MG63 (cell line): ENCODE measurements around the gene PARD3B. TPM values are rescaled to one million over a fixed set of nuclear protein-coding genes. Genes with fewer than 3 reads are reported as not detected.

Source experiments
- DNase-seq: peaks from one replicate; pipeline ENCODE4 v3.0.0-alpha.2; 2020
- H3K27me3 ChIP-seq: fragments of 250-450 bp; sonication (Bioruptor Pico); 2 replicates; pipeline ENCODE4 v1.5.1; 2020; ENCODE audit warnings: mild to moderate bottlenecking, moderate library complexity
- H3K36me3 ChIP-seq: fragments of 250-450 bp; sonication (Bioruptor Pico); 2 replicates; pipeline ENCODE4 v1.5.1; 2020; ENCODE audit warnings: mild to moderate bottlenecking, moderate library complexity
- H3K4me3 ChIP-seq: fragments of 250-450 bp; sonication (Bioruptor Pico); 2 replicates; pipeline ENCODE4 v1.5.1; 2020; ENCODE audit warnings: mild to moderate bottlenecking, moderate library complexity
- H3K9me3 ChIP-seq: fragments of 250-450 bp; sonication (Bioruptor Pico); 2 replicates; pipeline ENCODE4 v1.5.1; 2020; ENCODE audit warnings: mild to moderate bottlenecking, moderate library complexity
- total RNA-seq: library from RNA; depleted of rRNA; stranded (reverse); fragments of >200 nt; shearing (Covaris generic); gene quantifications from 2 replicates; pipeline ENCODE4 v1.2.3, GENCODE V29; 2014; ENCODE audit warnings: low replicate concordance

The PARD3B gene
- total RNA-seq, 1 experiment from 2014 or later = 4.5 TPM

- no peak overlapping the region for H3K4me3 ChIP-seq
- H3K27me3 ChIP-seq = no peaks in the 10 kb centered on the region
- H3K36me3 ChIP-seq = no peaks in the 10 kb centered on the region
- DNase-seq = no peak
- H3K9me3 ChIP-seq = no peaks in the 10 kb centered on the region
Observed at GRCh38 chr2:205280596-205281236, 735.4 kb downstream of the PARD3B start.

- H3K9me3 ChIP-seq = no peaks in the 10 kb centered on the region
- H3K36me3 ChIP-seq = no peaks in the 10 kb centered on the region
- H3K27me3 ChIP-seq = no peaks in the 10 kb centered on the region
- H3K4me3 ChIP-seq = no peak overlapping the region
- DNase-seq = no peak
Observed at GRCh38 chr2:205283736-205284270, 738.5 kb downstream of the PARD3B start.

- H3K27me3 ChIP-seq = no peaks in the 10 kb centered on the region
- no peak for DNase-seq
- no peaks in the 10 kb centered on the region for H3K9me3 ChIP-seq
- H3K4me3 ChIP-seq = no peak overlapping the region
- no peaks in the 10 kb centered on the region for H3K36me3 ChIP-seq
Observed at GRCh38 chr2:205284334-205284733, 739.1 kb downstream of the PARD3B start.

GRCh38 chr2:205287316-205287715, 742.0 kb downstream of the PARD3B start:
- DNase-seq = no peak
- Histone ChIP-seq H3K36me3 (no peaks in the 10 kb centered on the region), H3K9me3 (no peaks in the 10 kb centered on the region), H3K27me3 (no peaks in the 10 kb centered on the region), H3K4me3 (no peak overlapping the region)

GRCh38 chr2:205288686-205289085, 743.4 kb downstream of the PARD3B start:
- Histone ChIP-seq H3K36me3 (no peaks in the 10 kb centered on the region), H3K9me3 (no peaks in the 10 kb centered on the region), H3K4me3 (no peak overlapping the region), H3K27me3 (no peaks in the 10 kb centered on the region)
- DNase-seq = no peak

- H3K36me3 ChIP-seq = no peaks in the 10 kb centered on the region
- no peak for DNase-seq
- H3K9me3 ChIP-seq = no peaks in the 10 kb centered on the region
- H3K4me3 ChIP-seq = no peak overlapping the region
- H3K27me3 ChIP-seq = no peaks in the 10 kb centered on the region
Observed at GRCh38 chr2:205290299-205290698, 745.0 kb downstream of the PARD3B start.

GRCh38 chr2:205292665-205293295, 747.5 kb downstream of the PARD3B start:
- Histone ChIP-seq H3K4me3 (no peak overlapping the region), H3K27me3 (no peaks in the 10 kb centered on the region)

GRCh38 chr2:205293559-205293958, 748.3 kb downstream of the PARD3B start:
- DNase-seq = no peak
- H3K27me3 ChIP-seq = no peaks in the 10 kb centered on the region
- H3K4me3 ChIP-seq = no peak overlapping the region
- no peaks in the 10 kb centered on the region for H3K9me3 ChIP-seq
- no peaks in the 10 kb centered on the region for H3K36me3 ChIP-seq

More at GRCh38 chr2:205292665-205293295, 747.5 kb downstream of the PARD3B start:
- no peak for DNase-seq
- H3K9me3 ChIP-seq = no peaks in the 10 kb centered on the region
- H3K36me3 ChIP-seq = no peaks in the 10 kb centered on the region

GRCh38 chr2:205296959-205297358, 751.7 kb downstream of the PARD3B start:
- Histone ChIP-seq H3K9me3 (no peaks in the 10 kb centered on the region), H3K27me3 (no peaks in the 10 kb centered on the region), H3K36me3 (no peaks in the 10 kb centered on the region), H3K4me3 (no peak overlapping the region)
- DNase-seq = no peak

- no peak overlapping the region for H3K4me3 ChIP-seq
- H3K36me3 ChIP-seq = no peaks in the 10 kb centered on the region
- H3K9me3 ChIP-seq = no peaks in the 10 kb centered on the region
- H3K27me3 ChIP-seq = no peaks in the 10 kb centered on the region
- no peak for DNase-seq
Observed at GRCh38 chr2:205297368-205297767, 752.1 kb downstream of the PARD3B start.

GRCh38 chr2:205297846-205298245, 752.6 kb downstream of the PARD3B start:
- Histone ChIP-seq H3K4me3 (no peak overlapping the region), H3K36me3 (no peaks in the 10 kb centered on the region), H3K9me3 (no peaks in the 10 kb centered on the region), H3K27me3 (no peaks in the 10 kb centered on the region)
- no peak for DNase-seq

GRCh38 chr2:205311201-205311600, 765.9 kb downstream of the PARD3B start:
- Histone ChIP-seq H3K27me3 (no peaks in the 10 kb centered on the region), H3K9me3 (no peaks in the 10 kb centered on the region), H3K4me3 (no peak overlapping the region), H3K36me3 (no peaks in the 10 kb centered on the region)
- DNase-seq = no peak

- Histone ChIP-seq H3K9me3 (peaks cover 4% of the 10 kb centered on the region; the same call in 1 of the 2 replicates), H3K4me3 (no peak overlapping the region), H3K27me3 (no peaks in the 10 kb centered on the region), H3K36me3 (peaks cover 6% of the 10 kb centered on the region; the same call in 1 of the 2 replicates)
- no peak for DNase-seq
Observed at GRCh38 chr2:205321231-205321630, 776.0 kb downstream of the PARD3B start.

- Histone ChIP-seq H3K27me3 (no peaks in the 10 kb centered on the region), H3K36me3 (peaks cover 6% of the 10 kb centered on the region; the same call in 1 of the 2 replicates), H3K9me3 (peaks cover 4% of the 10 kb centered on the region; the same call in 1 of the 2 replicates), H3K4me3 (no peak overlapping the region)
- DNase-seq = no peak
Observed at GRCh38 chr2:205323929-205324328, 778.7 kb downstream of the PARD3B start.

GRCh38 chr2:205324355-205324754, 779.1 kb downstream of the PARD3B start:
- no peak overlapping the region for H3K4me3 ChIP-seq
- DNase-seq = no peak
- peaks cover 6% of the 10 kb centered on the region; the same call in 1 of the 2 replicates for H3K36me3 ChIP-seq
- H3K27me3 ChIP-seq = no peaks in the 10 kb centered on the region
- H3K9me3 ChIP-seq = peaks cover 4% of the 10 kb centered on the region; the same call in 1 of the 2 replicates

GRCh38 chr2:205333351-205333750, 788.1 kb downstream of the PARD3B start:
- DNase-seq = no peak
- no peaks in the 10 kb centered on the region for H3K9me3 ChIP-seq
- no peak overlapping the region for H3K4me3 ChIP-seq
- H3K36me3 ChIP-seq = no peaks in the 10 kb centered on the region
- H3K27me3 ChIP-seq = no peaks in the 10 kb centered on the region

GRCh38 chr2:205337274-205337673, 792.0 kb downstream of the PARD3B start:
- Histone ChIP-seq H3K27me3 (no peaks in the 10 kb centered on the region), H3K36me3 (no peaks in the 10 kb centered on the region), H3K4me3 (no peak overlapping the region), H3K9me3 (0 out of 2 replicates have a peak, but pooled peaks cover 3% of the 10 kb centered on the region)
- no peak for DNase-seq

- H3K4me3 ChIP-seq = no peak overlapping the region
- 0 out of 2 replicates have a peak, but pooled peaks cover 5% of the 10 kb centered on the region for H3K9me3 ChIP-seq
- no peaks in the 10 kb centered on the region for H3K36me3 ChIP-seq
- H3K27me3 ChIP-seq = no peaks in the 10 kb centered on the region
- DNase-seq = no peak
Observed at GRCh38 chr2:205338156-205338555, 792.9 kb downstream of the PARD3B start.
